CMK (cell line): ENCODE data around the gene KLHL21.

ENCODE experiments used
- DNase-seq: peaks from one replicate; pipeline ENCODE4 v3.0.0-alpha.2; 2010; ENCODE audit warnings: low read depth

The KLHL21 gene

DNA sequence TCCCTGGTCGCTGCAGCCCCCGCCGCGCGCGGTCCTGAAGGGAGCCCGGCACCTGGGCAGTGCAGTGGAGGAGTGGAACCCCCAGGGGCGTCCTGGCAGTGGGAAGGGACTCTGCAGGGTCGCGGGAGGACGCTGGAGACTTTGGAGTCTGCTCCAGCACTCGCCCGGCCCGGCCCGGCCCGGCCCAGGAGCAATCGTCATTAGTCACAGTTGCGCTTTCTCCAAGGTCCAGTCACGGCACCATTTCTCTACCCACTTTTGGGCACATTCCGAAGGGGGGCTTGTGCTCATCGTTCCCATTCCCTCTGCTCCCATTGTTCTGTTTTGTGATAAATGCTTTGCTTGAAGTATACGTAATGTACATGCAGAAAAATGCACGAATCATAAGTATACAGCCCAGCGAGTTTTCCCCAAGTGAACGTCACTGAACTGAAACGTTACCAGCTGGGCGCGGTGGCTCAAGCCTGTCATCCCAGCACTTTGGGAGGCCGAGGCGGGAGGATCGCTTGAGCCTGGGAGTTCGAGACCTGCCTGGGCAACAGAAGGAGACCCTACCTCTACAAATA, 23.0 kb upstream of the KLHL21 start:
- DNase-seq, result no peak

DNA sequence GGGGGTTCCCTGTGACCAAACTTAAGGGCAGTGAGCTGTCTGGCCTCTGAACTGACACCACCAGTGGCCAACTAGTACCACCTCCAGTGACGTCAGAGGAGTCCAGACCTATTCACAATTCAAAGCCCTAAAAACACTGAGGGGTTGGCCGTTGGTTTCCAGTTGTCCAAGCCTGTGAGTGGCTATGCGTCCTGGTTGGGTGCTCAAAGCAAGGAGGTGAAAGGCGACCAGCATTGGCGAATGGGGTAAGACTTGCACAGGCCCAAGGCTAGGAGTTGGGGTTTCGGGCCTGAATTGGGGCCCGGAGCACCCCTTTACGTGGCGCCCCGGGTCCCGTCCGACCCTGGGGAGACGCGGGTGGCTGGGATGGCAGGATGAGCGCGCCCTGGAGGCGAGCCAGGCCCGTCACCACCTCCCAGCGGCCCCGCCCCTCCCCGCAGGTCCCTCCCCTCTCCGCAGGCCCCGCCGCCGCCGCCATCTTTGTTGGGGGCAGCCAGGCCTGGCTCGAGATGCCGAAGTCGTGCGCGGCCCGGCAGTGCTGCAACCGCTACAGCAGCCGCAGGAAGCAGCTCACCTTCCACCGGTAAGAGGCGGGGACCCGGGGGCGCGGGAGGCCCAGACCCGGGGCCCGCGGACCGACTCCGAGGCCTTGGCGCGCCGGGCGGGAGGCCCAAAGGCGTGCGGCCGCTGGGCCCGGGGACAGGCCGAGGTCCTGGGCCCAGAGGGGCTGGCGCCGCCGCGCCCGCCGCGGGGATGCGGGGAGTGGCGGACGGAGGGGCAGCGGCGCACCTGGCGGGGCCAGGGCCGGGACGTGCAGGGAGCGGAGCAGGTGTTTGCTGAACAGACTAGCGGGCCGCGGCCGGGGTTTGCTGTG, 22.3 kb upstream of the KLHL21 start, which contains the start of gene THAP3:
TSS of gene THAP3 (plus strand) at position 159 of the 874 bp plus-strand sequence. CDS start at position 510, 351 bp downstream.
- DNase-seq, result peak; percentile 59

DNA sequence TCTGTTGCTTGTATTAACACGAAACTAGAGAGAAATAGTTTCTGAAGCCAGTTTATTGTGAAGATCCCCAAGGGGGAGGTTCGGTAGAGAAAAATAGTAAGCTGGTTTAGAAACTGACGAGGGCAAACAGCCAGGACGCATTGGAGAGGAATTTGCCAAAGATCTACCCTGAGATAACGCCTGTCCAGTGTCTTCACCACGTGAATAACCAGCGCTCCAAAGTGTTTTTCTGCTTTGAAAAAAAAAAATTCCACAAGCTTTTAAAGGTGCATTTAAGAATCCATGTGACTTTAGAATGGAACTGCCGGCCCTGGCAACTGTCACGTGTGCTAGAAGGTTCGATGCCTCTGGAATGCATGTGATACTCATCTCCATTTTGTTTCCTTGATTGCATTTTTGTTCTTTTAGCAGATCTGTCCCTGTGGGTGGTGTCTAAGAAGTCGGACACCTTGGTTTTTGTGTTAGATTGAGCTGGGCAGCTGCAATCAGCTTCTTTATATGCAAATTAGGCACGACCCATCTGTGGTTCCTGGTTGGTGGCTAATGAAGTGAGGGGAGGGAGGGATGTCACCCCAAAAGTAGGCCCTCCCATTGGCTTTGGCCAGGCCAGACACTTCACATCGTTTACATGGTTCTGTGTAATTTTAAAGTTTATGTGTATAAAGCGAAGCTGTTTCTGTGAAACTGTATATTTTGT, 20.7 kb upstream of the KLHL21 start:
- DNase-seq, result no peak

- no peak for DNase-seq
Measured at GRCh38 chr1:6622396-6623152, 19.9 kb upstream of the KLHL21 start.

DNA sequence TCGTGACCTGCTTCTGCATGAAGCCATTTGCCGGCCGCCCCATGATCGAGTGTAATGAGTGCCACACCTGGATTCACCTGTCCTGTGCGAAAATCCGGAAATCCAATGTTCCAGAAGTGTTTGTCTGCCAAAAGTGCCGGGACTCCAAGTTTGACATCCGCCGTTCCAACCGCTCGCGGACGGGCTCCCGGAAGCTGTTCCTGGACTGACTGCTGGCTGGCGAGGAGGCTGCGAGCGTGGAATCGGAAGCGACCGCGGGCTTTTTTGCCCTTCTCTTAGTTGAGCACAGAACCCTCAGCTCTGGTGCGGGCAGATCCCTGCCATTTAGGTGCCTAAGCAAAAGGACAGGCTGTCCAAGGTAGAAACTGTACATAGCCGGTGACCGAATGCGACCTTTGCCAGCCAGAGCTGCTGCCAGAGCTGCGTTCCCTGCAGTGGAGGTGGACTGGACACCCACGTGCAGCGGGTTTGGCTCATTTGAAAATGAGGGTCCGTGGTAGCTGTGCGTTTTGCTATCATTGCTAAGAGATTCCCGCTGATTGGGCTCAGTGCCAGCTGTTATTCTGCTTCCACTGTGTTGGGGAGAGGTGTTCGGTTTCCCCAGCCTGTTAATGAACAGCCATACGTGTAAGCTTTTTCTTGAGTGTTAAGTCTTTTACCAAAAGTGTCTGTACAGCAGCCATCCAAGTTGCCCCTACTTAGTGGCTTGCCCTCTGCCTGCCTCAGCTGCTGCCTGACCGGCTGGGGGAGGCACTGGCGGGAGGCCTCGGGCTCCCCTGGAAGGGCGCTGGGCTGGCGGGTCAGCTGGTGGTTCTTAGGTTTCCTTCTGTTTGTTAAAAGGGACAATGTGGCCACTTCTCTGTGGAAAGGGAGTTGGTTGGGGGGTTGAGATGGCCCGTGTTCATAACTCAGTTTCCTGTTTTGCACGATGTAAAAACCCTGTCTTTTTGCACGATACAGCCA, 19.0 kb upstream of the KLHL21 start:
- no peak for DNase-seq

GRCh38 chr1:6619045-6619444, 16.4 kb upstream of the KLHL21 start:
- DNase-seq, result no peak

- no peak for DNase-seq
Measured at GRCh38 chr1:6614929-6615785, 12.5 kb upstream of the KLHL21 start.

DNA sequence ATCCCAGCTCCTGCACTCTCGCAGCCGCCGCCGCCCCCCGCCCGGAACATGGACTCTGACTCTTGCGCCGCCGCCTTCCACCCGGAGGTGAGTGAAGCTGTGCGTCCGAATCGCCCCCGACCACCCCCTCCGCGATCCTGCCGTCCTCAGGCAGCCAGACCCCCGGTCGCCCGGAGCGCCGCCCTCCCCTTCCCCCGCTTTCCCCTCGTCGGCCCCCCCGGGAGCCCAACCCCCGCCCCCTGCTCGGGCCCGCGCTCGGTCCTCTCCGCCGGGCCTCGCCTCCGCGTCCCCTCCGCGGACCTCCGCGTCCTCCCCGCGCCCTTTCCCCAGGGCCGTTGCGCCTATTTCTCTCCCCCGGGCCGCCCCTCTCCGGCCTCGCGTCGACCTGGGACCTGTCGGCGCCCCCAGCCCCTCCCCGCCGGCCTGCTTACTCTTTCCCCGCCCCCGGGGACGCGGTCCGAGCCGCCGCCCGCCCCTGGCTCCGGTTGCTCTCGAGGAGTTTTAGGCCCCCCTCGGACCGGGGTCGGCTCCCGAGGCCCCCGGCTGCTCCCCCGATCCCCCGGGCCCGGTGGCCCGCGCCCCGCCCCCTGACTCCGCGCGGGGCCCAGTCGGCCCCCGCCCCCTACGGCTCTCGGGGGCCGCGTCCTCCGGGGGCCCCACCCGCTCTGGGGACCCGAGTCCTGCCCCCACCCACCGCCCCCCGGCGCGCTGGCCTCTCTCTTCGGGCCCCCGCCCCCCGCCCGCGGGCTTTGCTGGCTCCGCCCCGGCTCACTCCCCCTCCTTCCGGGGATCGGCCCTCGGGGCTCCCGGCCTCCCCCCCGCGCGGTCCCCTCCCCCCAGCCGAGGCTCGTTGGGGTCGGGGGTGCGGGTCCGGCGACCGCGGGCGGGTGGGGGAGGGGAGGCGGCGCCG, 11.6 kb upstream of the KLHL21 start:
- peak; percentile 54 for DNase-seq

DNA sequence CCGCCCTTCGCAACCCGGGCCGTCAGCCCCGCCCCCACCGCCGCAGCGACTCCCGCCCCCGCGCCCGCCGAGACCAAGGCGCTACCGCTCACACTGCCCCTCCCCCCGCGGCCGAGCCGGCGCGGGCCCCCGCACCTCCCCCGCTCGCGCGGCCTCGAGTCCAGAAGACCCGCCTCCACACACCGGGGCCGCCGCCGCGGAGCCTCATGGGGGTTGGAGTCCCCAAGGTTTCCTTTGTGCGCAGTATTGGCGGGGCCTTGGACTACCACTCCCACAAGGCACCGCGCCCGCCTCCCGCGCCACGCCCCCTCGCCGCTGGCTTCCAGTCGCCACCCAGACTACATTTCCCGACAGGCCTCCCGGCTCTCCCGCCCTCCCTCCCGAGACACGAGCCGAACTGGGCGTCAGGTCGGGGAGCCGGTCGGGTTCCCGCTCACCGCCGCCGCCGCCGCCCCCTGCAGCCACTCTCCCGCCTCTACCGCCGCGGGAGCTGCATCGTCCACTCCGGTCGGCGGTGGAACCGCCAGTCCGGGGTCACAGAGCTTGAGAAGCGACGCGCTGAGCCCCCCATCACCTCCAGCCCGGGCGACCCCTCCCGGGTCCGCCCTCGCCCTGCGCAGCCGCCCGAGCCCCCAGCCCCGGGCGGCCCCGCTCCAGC, 10.8 kb upstream of the KLHL21 start, which contains the start of gene PHF13:
TSS of gene PHF13 (plus strand) at position 371 of the 658 bp plus-strand sequence. CDS start 336 bp downstream, outside the sequence.
- peak; percentile 99 for DNase-seq

GRCh38 chr1:6612641-6613360, 10.1 kb upstream of the KLHL21 start:
- DNase-seq, result no peak

- no peak for DNase-seq
Measured at GRCh38 chr1:6603915-6604558, 1.4 kb upstream of the KLHL21 start.

DNA sequence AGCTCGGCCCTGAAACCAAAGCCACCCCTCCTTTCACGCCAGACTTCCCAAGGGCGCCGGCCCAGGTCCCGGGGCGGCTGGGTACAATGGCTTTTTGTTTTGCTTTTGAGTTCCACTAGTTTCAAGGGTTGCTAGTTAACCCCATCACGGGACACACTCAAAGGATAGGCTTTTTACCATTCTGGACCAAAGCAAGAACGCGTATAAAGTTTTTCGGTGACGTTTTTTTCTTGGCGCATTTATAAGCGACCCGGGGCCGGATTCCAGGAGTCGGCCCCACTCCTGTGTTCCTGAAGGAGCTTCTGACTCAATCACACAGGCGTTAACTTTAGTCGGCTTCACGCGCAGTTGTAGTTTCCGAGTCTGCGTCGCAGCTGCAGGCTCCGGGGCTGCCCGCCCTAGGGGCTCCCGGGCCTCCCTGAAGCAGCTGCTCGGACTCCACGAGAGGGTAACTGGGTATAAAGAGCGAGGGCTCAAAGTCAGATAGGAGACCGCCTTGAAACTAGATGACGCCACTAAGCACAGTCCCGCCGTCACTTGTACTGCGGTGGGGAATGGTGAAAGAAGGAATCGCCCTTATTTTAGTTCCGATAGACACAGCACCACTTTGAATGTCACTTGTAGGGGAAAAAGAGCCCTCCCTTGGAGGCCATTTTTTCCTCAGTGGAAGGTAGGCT, 707 bp upstream of the KLHL21 start:
- DNase-seq, result no peak

DNA sequence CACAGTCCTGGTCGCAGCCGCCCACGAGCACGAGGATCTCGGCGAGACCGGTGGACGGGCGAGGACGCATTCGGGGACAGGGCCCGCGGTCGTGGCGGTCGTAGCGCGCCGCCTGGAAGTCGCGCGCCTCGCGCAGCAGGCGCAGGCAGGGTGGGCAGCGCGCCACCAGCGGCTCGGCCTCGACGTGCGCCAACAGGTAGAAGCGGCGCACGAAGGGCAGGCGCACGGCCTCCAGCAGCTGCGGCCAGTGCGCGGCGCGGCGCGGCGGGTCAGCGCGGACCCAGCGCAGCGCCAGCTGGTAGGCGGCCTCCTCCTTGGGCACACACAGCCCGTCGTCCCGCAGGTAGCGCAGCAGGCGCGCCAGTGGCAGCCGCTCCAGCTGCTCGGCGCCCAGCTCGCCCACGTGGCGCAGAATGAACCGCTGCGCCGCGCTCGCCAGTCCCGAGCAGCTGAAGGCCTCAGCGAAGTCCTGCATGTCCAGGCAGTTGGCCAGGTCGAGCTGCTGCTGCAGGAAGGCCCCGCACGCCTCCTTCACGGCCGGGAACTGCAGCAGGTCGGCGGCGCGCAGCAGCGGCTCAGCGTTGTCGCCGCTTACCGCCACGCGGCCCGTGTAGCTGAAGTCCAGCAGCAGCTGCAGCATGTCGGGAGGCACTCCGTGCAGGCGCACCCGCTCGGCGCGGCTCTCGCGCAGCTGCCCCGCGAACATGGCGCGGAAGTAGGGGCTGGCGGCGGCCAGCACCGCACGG, 573 bp downstream of the KLHL21 start:
- DNase-seq, result no peak

- DNase-seq, result no peak
Measured at GRCh38 chr1:6601049-6601922, 1.4 kb downstream of the KLHL21 start.
